ENCODE measurements around the gene IGF2.

The IGF2 gene

DNA sequence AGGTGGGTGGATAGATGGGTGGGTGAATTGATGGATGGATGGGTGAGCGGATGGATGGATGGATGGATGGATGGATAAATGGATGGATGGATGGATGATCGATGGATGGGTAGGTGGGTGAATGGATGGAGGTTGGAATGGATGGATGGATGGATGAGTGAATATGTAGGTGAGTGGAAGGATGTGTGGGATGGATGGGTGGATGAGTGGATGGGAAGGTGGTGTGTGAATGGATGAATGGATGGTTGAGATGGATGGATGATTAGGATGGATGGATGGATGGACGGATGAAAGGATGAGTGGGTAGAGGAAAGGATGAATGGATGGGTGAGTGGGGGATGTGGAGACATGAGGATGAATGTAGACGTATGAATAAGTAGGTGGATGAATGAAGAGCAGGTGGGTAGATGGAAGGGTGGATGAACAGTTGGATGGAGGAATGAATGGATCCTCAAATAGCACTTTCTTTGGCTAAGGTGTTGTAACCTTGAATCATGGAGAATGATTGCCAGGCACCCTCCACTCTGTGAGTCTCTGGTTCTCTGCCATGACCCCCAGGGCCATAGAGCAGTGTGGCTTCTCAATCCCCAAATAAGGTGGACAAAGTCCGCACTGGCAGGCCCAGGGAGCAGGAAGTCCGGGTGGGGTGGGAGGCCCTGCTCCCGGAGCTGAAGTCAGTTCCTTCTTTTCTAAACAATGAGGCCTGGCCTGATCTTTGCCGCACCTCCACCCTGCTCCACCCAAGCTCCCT is 36.9 kb downstream of the IGF2 start:
- H3K9me3 ChIP-seq (ENCODE audit: control insufficient read depth, low read depth, low read length), result no peaks in the 10 kb centered on the region
- H3K36me3 ChIP-seq (ENCODE audit: control insufficient read depth, low read depth, low read length), result no peaks in the 10 kb centered on the region
- H3K27ac ChIP-seq (ENCODE audit: low read length), result no peak overlapping the region
- peaks cover 8% of the 10 kb centered on the region for H3K27me3 ChIP-seq (ENCODE audit: control insufficient read depth, insufficient read depth, low read length)
- no peak overlapping the region for H3K4me3 ChIP-seq (ENCODE audit: low read length)
- no peak overlapping the region for H3K9ac ChIP-seq (ENCODE audit: low read length)
- peaks cover 6% of the 10 kb centered on the region for H3K4me1 ChIP-seq (ENCODE audit: control insufficient read depth, low read depth, low read length)

DNA sequence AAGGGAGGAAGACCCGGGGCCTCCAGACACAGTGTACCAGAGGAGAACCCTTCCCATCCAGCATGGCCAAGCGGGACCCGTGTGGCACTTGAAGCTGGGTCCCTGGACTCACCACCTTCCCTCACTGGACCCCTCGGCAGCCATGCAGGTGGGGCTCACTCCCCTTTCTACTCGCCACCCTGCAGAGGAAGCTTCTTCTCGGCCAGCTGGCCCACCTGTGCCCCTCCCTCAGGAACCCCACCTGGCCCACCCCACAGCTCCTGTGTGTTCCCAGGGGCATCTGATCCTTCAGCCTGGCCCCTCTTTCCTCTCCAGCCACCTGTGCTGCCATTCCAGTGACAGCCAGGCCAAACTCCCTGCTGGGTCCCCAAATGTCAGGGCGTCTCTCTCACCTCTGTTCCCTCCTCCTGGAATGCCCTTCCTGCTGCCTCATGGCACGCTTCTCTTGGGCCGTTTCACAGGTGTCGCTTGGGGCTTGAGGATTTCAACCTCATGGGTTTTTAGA is 38.0 kb downstream of the IGF2 start:
- Histone ChIP-seq H3K27me3 (ENCODE audit: control insufficient read depth, insufficient read depth, low read length) (peaks cover 8% of the 10 kb centered on the region), H3K9me3 (ENCODE audit: control insufficient read depth, low read depth, low read length) (no peaks in the 10 kb centered on the region), H3K4me1 (ENCODE audit: control insufficient read depth, low read depth, low read length) (peaks cover 10% of the 10 kb centered on the region), H3K9ac (ENCODE audit: low read length) (no peak overlapping the region), H3K4me3 (ENCODE audit: low read length) (no peak overlapping the region), H3K36me3 (ENCODE audit: control insufficient read depth, low read depth, low read length) (no peaks in the 10 kb centered on the region), H3K27ac (ENCODE audit: low read length) (no peak overlapping the region)

DNA sequence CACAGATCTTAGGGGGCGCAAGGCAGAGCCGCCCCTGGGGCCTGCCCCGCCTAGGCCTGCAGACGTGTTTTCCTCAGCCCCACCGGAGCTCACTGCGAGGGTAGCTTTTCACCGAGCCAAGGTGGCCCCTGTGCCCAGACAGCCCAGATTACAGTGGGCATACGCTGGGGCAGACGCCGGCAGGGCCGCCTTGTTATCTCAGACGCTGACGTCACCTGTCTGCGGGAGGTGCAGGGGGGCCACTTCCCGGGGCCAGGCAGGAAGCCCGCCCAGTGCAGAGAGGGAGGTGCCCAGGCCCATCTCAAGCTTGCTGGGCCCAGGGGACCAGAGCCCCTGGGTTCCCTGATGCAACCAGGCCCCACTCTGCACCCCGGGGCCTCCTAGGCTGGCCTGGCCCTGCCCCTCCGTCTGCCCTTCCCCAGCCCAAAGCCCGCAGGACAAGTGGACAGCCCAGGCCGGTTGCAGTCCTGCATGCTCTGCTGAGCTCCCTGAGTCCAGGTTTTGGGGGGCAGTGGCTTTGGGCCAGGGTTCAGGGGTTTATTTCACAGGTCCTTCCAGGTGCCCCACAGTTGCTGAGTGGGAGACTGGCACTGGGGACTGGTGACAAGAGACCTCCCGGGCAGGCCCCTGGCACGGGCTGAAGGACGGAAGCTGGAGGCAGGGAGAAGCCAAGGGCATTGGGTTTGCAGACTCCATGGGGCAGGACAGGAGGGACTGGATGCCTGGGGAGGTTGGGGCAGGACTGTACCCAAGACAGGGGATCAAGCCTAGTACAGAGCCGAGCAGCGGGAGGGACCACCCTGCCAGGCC is 38.6 kb downstream of the IGF2 start:
- Histone ChIP-seq H3K27me3 (ENCODE audit: control insufficient read depth, insufficient read depth, low read length) (peaks cover 8% of the 10 kb centered on the region), H3K9me3 (ENCODE audit: control insufficient read depth, low read depth, low read length) (no peaks in the 10 kb centered on the region), H3K4me1 (ENCODE audit: control insufficient read depth, low read depth, low read length) (peaks cover 10% of the 10 kb centered on the region), H3K9ac (ENCODE audit: low read length) (no peak overlapping the region), H3K27ac (ENCODE audit: low read length) (no peak overlapping the region), H3K36me3 (ENCODE audit: control insufficient read depth, low read depth, low read length) (no peaks in the 10 kb centered on the region), H3K4me3 (ENCODE audit: low read length) (no peak overlapping the region)

DNA sequence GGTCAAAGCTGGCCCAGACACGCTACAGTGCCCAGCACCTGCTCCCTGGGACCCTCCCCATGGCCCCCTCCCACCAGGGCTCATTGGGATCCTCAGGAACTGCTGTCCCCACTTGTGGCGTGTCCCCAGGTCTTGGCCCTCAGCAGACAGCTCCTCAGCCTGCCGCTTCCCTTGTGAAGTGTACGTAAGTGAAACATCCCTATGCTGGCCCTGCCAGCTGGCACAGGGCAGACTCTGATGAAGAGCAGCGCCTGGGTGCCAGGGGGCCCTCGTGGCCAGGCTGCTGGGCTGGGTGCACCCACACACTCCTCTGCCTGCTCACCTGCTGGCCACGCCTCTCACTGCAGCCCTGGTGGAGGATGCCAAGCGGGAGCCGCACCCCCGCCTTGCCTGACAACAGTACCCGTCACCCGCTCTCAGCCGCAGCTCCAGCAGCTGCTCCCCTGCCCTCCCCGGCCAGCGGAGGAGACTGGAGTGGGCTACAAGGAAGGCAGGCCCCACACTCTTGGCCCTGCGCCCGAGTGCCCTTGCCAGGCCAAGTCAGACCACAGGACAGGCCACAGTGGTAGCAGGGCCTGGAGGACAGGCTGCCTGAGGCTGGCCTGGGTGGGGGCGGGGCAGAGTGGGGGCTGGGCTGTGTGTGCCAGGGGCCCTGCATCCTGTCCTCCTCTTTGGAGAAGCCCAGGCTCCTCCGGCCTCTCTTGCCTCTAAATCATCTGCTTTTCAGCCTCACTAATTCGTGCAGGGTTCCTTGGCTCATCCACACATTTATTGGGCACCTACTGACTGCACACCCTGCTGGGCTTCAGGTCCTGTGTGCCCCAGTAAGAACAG is 39.5 kb downstream of the IGF2 start:
- Histone ChIP-seq H3K4me3 (ENCODE audit: low read length) (no peak overlapping the region), H3K36me3 (ENCODE audit: control insufficient read depth, low read depth, low read length) (no peaks in the 10 kb centered on the region), H3K27ac (ENCODE audit: low read length) (no peak overlapping the region), H3K27me3 (ENCODE audit: control insufficient read depth, insufficient read depth, low read length) (peaks cover 8% of the 10 kb centered on the region), H3K9ac (ENCODE audit: low read length) (no peak overlapping the region), H3K4me1 (ENCODE audit: control insufficient read depth, low read depth, low read length) (peaks cover 10% of the 10 kb centered on the region), H3K9me3 (ENCODE audit: control insufficient read depth, low read depth, low read length) (no peaks in the 10 kb centered on the region)

DNA sequence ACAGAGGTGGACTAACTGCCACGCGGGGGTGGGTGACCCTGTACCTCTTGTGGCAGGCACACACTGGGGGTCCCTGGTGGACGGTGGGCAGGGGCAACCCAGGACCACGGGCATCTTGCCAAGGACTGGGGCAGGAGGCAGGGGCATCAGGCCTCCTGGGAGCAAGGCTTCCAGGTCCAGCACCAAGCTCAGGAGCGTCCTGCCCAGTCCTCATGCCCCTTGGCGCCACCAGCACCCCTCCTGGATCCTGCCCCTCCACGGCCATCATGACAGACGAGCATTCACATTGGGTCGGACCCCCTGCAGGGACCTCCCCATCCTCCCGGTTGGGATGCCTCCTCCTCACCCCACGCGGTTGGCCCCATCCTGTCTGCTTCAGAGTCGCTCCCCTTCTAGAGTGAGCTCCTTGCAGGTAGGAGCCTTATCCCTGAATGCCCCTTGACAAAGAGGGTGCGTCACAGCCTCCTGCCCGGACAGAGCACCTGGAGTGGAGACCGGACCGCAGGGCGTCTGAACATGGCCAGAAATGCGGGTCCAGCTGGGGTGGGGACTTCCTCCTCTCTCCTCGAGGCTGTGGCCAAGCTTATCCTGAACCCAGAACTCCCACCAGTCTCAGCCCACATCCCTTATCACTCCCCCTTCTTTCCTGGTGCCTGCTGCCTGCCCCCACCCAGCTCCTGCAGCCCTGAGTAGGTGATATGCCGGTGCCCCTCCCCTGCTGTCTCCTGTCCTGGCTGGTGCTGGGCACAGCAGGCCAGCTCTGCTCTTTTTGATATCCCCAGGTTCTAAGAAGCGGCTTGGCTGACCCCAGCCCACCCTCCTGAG is 40.3 kb downstream of the IGF2 start:
- Histone ChIP-seq H3K27ac (ENCODE audit: low read length) (no peak overlapping the region), H3K27me3 (ENCODE audit: control insufficient read depth, insufficient read depth, low read length) (peaks cover 8% of the 10 kb centered on the region), H3K4me3 (ENCODE audit: low read length) (no peak overlapping the region), H3K4me1 (ENCODE audit: control insufficient read depth, low read depth, low read length) (peaks cover 10% of the 10 kb centered on the region), H3K9ac (ENCODE audit: low read length) (no peak overlapping the region), H3K9me3 (ENCODE audit: control insufficient read depth, low read depth, low read length) (no peaks in the 10 kb centered on the region), H3K36me3 (ENCODE audit: control insufficient read depth, low read depth, low read length) (no peaks in the 10 kb centered on the region)

DNA sequence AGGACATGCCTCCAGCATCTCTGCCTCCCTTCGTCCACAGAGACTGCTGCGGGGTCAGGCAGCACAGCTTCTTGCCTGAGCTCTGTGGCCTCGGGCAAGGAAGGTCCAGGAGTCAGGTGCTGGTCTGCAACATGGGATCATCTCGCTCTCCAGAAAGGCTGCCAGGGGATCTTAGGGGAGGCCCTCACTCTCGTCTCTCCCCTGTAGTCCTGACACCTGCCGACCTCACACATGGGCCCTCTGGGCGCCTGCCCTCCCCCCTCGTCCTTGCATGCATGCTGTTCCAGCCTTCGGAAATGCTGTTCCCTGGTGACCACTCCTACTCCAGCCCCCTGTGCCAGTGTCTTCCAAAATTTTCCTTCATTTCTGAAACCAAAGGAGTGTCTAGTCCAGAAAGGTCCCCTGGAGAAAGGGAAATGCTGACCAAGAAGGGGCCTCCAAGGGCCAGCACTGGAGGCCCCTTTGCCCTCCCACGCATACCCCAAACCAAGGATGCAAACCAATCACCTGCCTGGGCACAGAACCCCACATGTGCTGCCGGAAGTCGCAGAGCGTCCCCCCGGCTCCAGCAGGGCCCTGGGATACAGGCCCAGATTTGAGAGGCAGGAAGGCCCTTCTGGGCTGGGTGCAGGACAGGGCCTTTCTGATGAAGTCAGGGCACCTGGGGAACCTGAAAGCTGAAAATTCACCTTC is 41.0 kb downstream of the IGF2 start:
- Histone ChIP-seq H3K4me1 (ENCODE audit: control insufficient read depth, low read depth, low read length) (peaks cover 10% of the 10 kb centered on the region), H3K27me3 (ENCODE audit: control insufficient read depth, insufficient read depth, low read length) (peaks cover 8% of the 10 kb centered on the region), H3K36me3 (ENCODE audit: control insufficient read depth, low read depth, low read length) (no peaks in the 10 kb centered on the region), H3K9me3 (ENCODE audit: control insufficient read depth, low read depth, low read length) (no peaks in the 10 kb centered on the region), H3K9ac (ENCODE audit: low read length) (no peak overlapping the region), H3K27ac (ENCODE audit: low read length) (no peak overlapping the region), H3K4me3 (ENCODE audit: low read length) (no peak overlapping the region)

DNA sequence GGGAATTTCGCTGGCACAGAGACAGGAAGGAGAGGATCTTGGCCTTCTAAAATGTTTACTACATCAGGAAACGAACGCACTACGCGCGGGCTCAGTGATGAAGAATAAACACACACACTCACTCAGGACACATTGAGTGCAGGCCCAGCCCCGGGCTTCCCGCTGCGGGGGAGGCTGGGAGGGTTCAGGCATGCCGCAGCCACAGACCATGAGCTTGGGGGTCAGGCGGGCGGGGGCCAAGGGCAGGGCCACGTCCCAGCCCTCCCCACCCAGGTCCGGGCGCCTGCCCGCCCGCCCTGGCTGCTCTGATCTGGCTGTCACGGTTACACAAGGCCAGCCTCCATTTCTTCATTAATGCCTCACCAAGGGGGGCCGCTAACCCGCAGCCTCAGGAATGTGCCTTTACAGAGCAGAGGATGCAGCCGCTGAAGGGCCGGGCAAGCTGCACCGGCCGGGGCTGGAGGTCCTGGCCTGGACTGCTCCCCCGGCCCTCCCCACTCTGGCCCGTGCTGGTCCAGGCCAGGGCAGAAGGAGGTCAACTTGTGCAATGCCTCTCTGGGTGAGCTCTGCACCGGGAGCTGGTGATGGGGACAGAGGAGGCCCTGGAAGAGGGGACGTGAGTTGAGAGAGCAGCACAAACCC is 41.7 kb downstream of the IGF2 start:
- H3K9ac ChIP-seq (ENCODE audit: low read length), result no peak overlapping the region
- H3K36me3 ChIP-seq (ENCODE audit: control insufficient read depth, low read depth, low read length), result no peaks in the 10 kb centered on the region
- peaks cover 8% of the 10 kb centered on the region for H3K27me3 ChIP-seq (ENCODE audit: control insufficient read depth, insufficient read depth, low read length)
- H3K4me1 ChIP-seq (ENCODE audit: control insufficient read depth, low read depth, low read length), result peaks cover 10% of the 10 kb centered on the region
- no peak overlapping the region for H3K27ac ChIP-seq (ENCODE audit: low read length)
- H3K4me3 ChIP-seq (ENCODE audit: low read length), result no peak overlapping the region
- no peaks in the 10 kb centered on the region for H3K9me3 ChIP-seq (ENCODE audit: control insufficient read depth, low read depth, low read length)

DNA sequence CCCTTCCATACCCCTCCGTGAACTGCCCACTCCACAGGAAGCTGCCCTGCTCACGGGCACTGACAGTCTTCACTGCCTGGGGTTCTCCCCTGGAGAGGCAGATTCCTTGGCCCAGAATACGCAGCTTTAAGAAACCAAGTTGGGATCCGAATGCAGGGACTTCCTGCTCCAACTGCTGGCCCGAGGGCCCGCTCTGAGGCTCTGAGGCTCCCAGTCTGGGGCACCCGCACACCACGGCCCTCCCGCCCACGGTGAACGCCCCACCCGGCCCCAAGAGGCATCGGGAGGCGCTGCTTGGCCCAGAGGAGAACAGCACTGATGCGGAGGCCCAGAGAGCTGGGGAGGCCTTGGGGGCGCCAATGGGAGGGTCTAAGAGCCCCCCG is 42.3 kb downstream of the IGF2 start:
- peaks cover 10% of the 10 kb centered on the region for H3K4me1 ChIP-seq (ENCODE audit: control insufficient read depth, low read depth, low read length)
- H3K36me3 ChIP-seq (ENCODE audit: control insufficient read depth, low read depth, low read length), result no peaks in the 10 kb centered on the region
- H3K4me3 ChIP-seq (ENCODE audit: low read length), result no peak overlapping the region
- H3K27me3 ChIP-seq (ENCODE audit: control insufficient read depth, insufficient read depth, low read length), result peaks cover 8% of the 10 kb centered on the region
- H3K9me3 ChIP-seq (ENCODE audit: control insufficient read depth, low read depth, low read length), result no peaks in the 10 kb centered on the region
- H3K9ac ChIP-seq (ENCODE audit: low read length), result no peak overlapping the region
- no peak overlapping the region for H3K27ac ChIP-seq (ENCODE audit: low read length)

DNA sequence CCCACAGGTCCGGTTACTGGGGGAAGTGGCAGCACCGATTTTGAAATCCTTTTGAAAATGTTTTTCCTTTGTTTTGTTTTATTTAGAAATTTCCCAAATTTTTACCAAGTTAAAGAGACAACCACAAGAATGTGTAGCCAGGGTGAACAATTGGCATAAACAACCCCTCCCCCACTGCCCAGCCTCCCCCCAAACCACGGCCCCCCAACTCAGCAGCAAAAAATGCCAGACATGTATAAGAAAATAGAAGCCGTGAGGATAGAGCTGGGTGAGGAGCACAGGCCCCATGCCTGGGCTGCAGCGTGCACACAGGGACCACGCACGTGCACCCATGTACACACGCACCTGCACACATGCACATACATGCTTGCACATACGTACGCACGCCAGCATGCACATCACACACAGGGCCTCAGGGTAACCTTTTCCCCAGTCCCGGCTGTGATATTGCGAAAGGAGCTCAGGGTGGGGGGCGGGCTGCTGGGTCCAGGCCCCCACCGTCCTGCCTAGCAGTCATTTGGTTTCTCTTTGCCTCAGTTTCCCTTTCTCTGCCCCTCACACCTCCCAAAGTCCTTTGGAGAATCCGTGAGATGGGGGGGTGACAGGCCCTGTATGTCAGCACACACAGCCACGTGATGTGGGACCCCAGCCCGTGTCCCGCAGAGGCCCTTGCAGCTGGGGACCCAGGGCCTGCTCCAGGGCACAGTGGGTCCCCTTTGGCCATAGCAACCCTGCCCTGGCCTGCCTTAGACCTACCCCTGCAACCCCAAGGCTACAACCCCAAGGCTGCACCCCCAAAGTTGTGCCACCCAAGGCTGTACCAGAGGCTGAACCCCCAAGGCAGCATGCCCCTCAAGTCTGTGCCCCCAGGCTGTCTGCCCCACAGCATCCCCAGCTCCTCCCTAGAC is 42.9 kb downstream of the IGF2 start:
- Histone ChIP-seq H3K4me3 (ENCODE audit: low read length) (no peak overlapping the region), H3K36me3 (ENCODE audit: control insufficient read depth, low read depth, low read length) (no peaks in the 10 kb centered on the region), H3K27ac (ENCODE audit: low read length) (no peak overlapping the region), H3K9ac (ENCODE audit: low read length) (no peak overlapping the region), H3K27me3 (ENCODE audit: control insufficient read depth, insufficient read depth, low read length) (peaks cover 8% of the 10 kb centered on the region), H3K4me1 (ENCODE audit: control insufficient read depth, low read depth, low read length) (peaks cover 10% of the 10 kb centered on the region), H3K9me3 (ENCODE audit: control insufficient read depth, low read depth, low read length) (no peaks in the 10 kb centered on the region)
